Neuron (in vitro differentiated cells): Measurements from ENCODE around the gene UGT1A4.

Source experiments
- H2AFZ ChIP-seq: one replicate; pipeline ENCODE4 v1.6.1; 2013; ENCODE audit warnings: low read depth, mild to moderate bottlenecking, inconsistent platforms, low read length, moderate library complexity
- H3K27me3 ChIP-seq: one replicate; pipeline ENCODE4 v1.6.1; 2013; ENCODE audit warnings: low read length; ENCODE audit not compliant: insufficient read depth
- H3K36me3 ChIP-seq: one replicate; pipeline ENCODE4 v1.6.1; 2013; ENCODE audit warnings: low read length; ENCODE audit not compliant: insufficient read depth
- H3K4me1 ChIP-seq: one replicate; pipeline ENCODE4 v1.6.1; 2013; ENCODE audit warnings: low read length; ENCODE audit not compliant: insufficient read depth
- H3K4me3 ChIP-seq: 2 replicates; pipeline ENCODE4 v1.5.1; 2013; ENCODE audit warnings: mild to moderate bottlenecking, low read length, moderate library complexity
- H3K9me3 ChIP-seq: one replicate; pipeline ENCODE4 v1.6.1; 2013; ENCODE audit warnings: low read length

Gene UGT1A4

DNA sequence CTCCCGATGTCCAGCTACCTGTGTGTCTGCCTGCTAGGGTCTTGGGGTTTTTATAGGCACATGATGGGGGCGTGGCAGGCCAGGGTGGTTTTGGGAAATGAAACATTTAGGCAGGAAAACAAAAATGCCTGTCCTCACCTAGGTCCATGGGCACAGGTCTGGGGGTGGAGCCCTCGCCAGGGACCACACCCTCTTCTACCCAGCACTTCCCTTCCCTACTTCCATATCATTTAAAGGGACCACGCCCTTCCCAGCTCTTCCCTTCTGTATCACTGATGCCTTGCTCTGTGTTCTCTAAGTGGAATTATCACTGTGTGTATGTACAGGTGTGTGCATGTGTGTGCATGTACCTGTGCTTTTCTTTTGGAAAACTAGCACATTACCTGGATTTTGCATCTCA, 47.9 kb downstream of the UGT1A4 start:
- H3K4me1 ChIP-seq = peaks cover 15% of the 10 kb centered on the region
- no peaks in the 10 kb centered on the region for H3K36me3 ChIP-seq
- H2AFZ ChIP-seq = no peak overlapping the region
- peaks cover 5% of the 10 kb centered on the region for H3K9me3 ChIP-seq
- H3K27me3 ChIP-seq = no peaks in the 10 kb centered on the region
- H3K4me3 ChIP-seq = no peak overlapping the region

DNA sequence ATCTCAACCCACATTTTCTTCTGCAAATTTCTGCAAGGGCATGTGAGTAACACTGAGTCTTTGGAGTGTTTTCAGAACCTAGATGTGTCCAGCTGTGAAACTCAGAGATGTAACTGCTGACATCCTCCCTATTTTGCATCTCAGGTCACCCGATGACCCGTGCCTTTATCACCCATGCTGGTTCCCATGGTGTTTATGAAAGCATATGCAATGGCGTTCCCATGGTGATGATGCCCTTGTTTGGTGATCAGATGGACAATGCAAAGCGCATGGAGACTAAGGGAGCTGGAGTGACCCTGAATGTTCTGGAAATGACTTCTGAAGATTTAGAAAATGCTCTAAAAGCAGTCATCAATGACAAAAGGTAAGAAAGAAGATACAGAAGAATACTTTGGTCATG, 49.5 kb downstream of the UGT1A4 start:
- Histone ChIP-seq H3K4me1 (peaks cover 15% of the 10 kb centered on the region), H3K9me3 (peaks cover 5% of the 10 kb centered on the region), H3K4me3 (peak overlapping the region; percentile 16), H3K27me3 (no peaks in the 10 kb centered on the region), H3K36me3 (no peaks in the 10 kb centered on the region), H2AFZ (peak overlapping the region; percentile 27)

DNA sequence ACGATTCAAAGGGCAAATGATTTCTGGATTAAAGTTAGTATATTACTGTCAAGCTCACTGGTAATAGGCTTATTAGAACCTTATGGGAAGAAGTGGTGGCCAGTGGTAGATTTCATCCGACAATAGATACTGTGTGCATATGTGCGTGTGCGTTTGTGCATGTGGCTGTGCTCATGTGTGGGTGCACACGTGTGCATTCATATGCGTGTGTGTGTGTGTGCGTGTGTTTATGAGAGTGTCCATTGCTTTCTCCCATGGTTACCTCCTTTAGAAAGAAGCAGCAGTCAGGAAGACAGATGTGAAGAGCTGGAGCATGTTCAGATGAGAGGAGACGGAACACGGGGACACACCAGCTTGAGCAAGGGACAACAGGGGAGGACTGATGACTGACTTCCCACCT, 50.7 kb downstream of the UGT1A4 start:
- peaks cover 5% of the 10 kb centered on the region for H3K9me3 ChIP-seq
- no peak overlapping the region for H3K4me3 ChIP-seq
- no peaks in the 10 kb centered on the region for H3K27me3 ChIP-seq
- no peaks in the 10 kb centered on the region for H3K36me3 ChIP-seq
- no peak overlapping the region for H2AFZ ChIP-seq
- peaks cover 15% of the 10 kb centered on the region for H3K4me1 ChIP-seq

DNA sequence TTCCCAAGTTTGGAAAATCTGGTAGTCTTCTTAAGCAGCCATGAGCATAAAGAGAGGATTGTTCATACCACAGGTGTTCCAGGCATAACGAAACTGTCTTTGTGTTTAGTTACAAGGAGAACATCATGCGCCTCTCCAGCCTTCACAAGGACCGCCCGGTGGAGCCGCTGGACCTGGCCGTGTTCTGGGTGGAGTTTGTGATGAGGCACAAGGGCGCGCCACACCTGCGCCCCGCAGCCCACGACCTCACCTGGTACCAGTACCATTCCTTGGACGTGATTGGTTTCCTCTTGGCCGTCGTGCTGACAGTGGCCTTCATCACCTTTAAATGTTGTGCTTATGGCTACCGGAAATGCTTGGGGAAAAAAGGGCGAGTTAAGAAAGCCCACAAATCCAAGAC, 53.6 kb downstream of the UGT1A4 start:
- Histone ChIP-seq H3K36me3 (no peaks in the 10 kb centered on the region), H3K4me3 (no peak overlapping the region), H3K9me3 (peaks cover 15% of the 10 kb centered on the region), H3K4me1 (peaks cover 10% of the 10 kb centered on the region), H3K27me3 (no peaks in the 10 kb centered on the region), H2AFZ (no peak overlapping the region)

DNA sequence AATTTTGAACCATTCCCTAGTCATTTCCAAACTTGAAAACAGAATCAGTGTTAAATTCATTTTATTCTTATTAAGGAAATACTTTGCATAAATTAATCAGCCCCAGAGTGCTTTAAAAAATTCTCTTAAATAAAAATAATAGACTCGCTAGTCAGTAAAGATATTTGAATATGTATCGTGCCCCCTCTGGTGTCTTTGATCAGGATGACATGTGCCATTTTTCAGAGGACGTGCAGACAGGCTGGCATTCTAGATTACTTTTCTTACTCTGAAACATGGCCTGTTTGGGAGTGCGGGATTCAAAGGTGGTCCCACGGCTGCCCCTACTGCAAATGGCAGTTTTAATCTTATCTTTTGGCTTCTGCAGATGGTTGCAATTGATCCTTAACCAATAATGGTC, 54.0 kb downstream of the UGT1A4 start:
- no peak overlapping the region for H3K4me3 ChIP-seq
- peaks cover 17% of the 10 kb centered on the region for H3K9me3 ChIP-seq
- H2AFZ ChIP-seq = no peak overlapping the region
- no peaks in the 10 kb centered on the region for H3K27me3 ChIP-seq
- H3K4me1 ChIP-seq = peaks cover 6% of the 10 kb centered on the region
- H3K36me3 ChIP-seq = no peaks in the 10 kb centered on the region

DNA sequence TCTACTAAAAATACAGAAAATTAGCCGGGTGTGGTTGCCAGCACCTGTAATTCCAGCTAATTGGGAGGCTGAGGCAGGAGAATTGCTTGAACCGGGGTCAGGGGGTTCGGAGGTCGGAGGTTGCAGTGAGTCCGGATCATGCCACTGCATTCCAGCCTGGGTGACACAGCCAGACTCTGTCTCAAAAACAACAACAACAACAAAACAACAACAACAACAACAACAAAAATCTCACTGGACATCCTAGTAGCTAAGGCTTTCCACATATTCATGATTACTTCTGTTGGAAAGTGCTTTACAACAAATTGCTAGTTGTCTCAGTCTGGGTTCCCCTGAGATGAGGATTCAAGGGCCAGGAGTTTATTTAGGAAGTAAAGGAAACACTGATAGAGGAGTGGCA, 55.3 kb downstream of the UGT1A4 start:
- H3K9me3 ChIP-seq = peaks cover 17% of the 10 kb centered on the region
- no peaks in the 10 kb centered on the region for H3K27me3 ChIP-seq
- H3K36me3 ChIP-seq = no peaks in the 10 kb centered on the region
- no peak overlapping the region for H3K4me3 ChIP-seq
- H2AFZ ChIP-seq = no peak overlapping the region
- H3K4me1 ChIP-seq = no peaks in the 10 kb centered on the region

DNA sequence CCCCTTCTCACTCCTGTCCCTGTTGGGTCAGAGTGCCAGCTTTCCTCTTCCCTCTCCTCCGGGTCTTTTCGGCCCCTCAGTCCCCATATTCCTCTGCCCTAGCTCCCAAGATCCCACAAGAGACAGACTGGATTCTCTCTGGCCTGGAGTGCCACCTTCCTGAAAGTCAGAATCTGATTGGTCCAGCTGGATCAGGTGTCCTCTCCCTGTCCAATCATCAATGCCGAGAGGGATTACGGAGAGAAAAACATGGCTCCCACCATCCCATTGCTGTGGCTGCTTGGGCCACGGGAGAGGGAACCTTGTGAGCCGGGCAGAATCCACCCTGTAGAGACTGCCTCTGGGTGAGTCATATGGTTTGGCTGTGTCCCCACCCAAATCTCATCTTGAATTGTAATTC, 56.9 kb downstream of the UGT1A4 start:
- H3K9me3 ChIP-seq = peaks cover 12% of the 10 kb centered on the region
- no peaks in the 10 kb centered on the region for H3K4me1 ChIP-seq
- H3K27me3 ChIP-seq = no peaks in the 10 kb centered on the region
- H2AFZ ChIP-seq = no peak overlapping the region
- H3K4me3 ChIP-seq = no peak overlapping the region
- no peaks in the 10 kb centered on the region for H3K36me3 ChIP-seq

DNA sequence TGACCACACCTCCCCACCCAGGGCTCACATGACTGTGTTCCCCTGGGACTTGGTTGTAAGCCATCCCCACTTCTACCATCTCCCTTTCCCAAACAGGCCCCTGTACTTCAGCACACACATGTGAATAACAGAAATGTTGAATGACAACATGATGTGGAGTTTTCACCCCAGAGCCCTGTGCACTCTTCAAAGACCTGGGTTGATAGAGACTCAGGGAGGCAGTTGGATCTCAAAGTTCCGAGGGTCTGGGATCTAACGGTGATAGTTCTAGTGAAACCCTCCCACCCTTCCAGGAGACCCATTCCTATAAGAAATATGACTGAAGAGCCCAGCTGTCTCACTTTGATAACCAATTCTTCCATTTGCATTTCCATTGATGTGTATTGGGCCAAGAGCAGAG, 59.5 kb downstream of the UGT1A4 start, which contains the start of gene MROH2A:
TSS of gene MROH2A (plus strand) at position 301 of the 400 bp plus-strand sequence. CDS start 1,029 bp downstream, outside the sequence.
- Histone ChIP-seq H2AFZ (no peak within 1 kb of the TSS), H3K4me3 (no peak within 1 kb of the TSS), H3K27me3 (no peaks in the 10 kb centered on the region), H3K36me3 (no peaks in the 10 kb centered on the region), H3K4me1 (no peaks in the 10 kb centered on the region), H3K9me3 (peaks cover 12% of the 10 kb centered on the region)

DNA sequence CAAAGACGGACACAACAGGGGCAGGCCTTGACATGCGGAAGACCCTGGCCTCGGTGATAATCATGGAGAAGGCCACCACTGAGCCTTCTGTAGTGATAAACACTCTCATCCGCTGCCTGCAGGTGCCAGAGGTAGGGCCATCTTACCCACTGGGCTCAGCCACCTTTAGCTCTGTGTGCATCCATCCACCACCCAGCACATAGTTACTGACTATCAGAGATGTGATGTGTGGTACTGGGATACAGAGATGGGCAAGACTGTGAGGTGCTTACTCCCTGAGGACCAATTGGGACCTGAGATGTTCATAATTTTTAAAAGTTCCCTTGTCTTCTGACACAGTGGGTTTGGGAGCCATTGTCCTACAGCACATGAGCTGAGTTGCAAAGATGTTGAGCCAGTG, 61.2 kb downstream of the UGT1A4 start:
- H3K27me3 ChIP-seq = no peaks in the 10 kb centered on the region
- no peaks in the 10 kb centered on the region for H3K36me3 ChIP-seq
- H3K4me1 ChIP-seq = no peaks in the 10 kb centered on the region
- H2AFZ ChIP-seq = no peak overlapping the region
- no peak overlapping the region for H3K4me3 ChIP-seq
- peaks cover 12% of the 10 kb centered on the region for H3K9me3 ChIP-seq

DNA sequence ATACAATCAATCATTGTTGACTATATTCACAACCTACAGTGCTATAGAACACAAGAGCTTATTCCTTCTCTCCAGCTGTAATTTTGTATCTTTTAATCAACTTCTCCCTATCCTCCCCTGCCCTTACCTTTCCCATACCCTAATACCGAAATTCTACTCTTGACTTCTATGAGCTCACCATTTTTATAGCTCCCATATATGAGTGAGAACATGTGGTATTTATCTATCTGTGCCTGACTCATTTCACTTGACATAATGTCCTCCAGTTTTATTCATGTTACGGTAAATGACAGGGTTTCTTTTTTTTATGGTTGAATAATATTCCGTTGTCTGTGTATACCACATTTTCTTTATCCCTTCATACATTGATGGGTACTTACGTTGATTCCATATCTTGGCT, 62.2 kb downstream of the UGT1A4 start:
- no peak overlapping the region for H2AFZ ChIP-seq
- H3K36me3 ChIP-seq = no peaks in the 10 kb centered on the region
- peaks cover 4% of the 10 kb centered on the region for H3K9me3 ChIP-seq
- no peak overlapping the region for H3K4me3 ChIP-seq
- no peaks in the 10 kb centered on the region for H3K27me3 ChIP-seq
- H3K4me1 ChIP-seq = no peaks in the 10 kb centered on the region

DNA sequence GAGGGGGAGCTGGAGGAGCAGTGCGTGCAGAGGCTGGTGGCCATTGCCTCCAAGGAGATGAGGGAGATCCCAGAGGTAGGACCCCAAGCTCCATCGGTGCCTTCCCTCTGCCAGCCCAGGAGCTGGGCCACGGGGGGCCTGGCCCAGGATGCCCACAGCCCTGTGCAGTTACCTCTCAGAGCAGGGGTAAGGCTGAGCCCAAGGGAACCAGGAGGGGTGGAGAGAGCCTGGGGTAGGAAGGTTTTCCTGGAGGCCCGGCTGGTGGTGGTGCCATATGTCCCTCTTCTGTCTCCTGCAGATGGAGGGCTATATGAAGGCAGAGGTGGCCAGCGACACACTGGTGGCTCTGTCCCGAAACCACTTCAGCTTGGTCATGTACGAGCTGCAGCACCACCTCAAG, 71.0 kb downstream of the UGT1A4 start:
- H3K36me3 ChIP-seq = no peaks in the 10 kb centered on the region

DNA sequence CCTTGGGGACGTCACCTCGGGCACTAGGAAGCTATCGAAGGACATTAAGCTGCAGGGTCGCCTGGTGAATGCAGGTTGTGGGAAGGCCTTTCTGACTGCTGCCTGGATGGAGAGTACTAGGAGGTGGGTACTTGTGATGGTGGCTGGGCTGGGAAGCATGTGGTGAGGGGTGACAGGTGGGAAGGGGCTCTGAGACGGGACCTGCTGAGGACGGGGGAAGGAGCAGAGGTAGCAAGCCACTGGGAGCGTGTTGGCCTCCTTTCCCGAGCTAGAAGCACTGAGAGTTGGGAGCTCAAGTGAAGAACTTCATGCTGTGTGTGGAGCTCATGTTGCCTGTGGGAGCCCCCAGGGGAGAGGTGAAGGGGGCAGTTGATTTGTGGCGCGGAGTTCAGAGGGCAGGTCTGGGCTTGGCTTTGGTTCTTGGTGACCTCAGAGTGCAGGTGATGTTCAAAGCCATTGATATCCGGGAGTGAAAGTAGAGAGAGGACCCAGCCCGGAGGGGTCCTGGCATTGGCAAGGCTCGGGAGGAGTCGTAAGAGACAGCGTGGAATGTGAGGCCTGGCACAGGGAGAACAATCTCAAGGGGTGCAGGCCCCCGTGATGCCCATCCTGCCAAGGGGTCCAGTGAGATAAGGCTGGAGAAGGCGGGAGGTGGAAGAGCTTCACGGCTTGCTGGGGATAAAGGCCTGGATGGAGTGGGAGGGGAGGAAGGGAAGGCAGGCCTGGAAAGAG, 72.8 kb downstream of the UGT1A4 start:
- no peaks in the 10 kb centered on the region for H3K9me3 ChIP-seq
- no peak overlapping the region for H2AFZ ChIP-seq
- H3K36me3 ChIP-seq = no peaks in the 10 kb centered on the region
- H3K4me3 ChIP-seq = no peak overlapping the region
- peaks cover 3% of the 10 kb centered on the region for H3K27me3 ChIP-seq
- no peaks in the 10 kb centered on the region for H3K4me1 ChIP-seq

More for the DNA sequence above, 71.0 kb downstream of the UGT1A4 start:
- no peak overlapping the region for H3K4me3 ChIP-seq
- peaks cover 3% of the 10 kb centered on the region for H3K9me3 ChIP-seq
- H3K27me3 ChIP-seq = peaks cover 3% of the 10 kb centered on the region
- H2AFZ ChIP-seq = no peak overlapping the region
- H3K4me1 ChIP-seq = no peaks in the 10 kb centered on the region

DNA sequence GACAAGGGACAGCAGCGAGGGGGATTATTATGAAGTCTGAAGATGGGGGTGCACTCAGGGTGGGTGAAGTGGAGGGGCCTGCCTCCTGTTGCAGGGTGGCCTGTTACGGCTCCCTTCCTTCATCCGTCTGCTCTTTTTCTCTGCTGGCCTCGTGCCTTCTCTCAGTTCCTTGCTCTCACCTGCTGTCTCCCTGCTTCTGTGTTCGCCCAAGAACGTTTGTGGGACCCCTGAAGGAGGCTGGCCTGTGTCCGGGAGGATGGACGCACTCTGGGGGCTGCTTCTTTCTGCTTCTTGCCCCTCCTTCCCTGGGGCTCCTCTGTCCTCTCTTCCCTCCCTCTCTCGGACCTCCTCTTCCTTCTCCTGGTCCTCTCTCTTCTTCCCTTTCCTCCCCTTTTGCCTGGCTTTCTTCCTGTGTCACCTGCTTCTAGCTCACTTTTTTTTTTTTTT, 73.4 kb downstream of the UGT1A4 start:
- Histone ChIP-seq H3K27me3 (peaks cover 3% of the 10 kb centered on the region), H2AFZ (no peak overlapping the region), H3K36me3 (no peaks in the 10 kb centered on the region), H3K9me3 (no peaks in the 10 kb centered on the region), H3K4me1 (no peaks in the 10 kb centered on the region), H3K4me3 (no peak overlapping the region)

DNA sequence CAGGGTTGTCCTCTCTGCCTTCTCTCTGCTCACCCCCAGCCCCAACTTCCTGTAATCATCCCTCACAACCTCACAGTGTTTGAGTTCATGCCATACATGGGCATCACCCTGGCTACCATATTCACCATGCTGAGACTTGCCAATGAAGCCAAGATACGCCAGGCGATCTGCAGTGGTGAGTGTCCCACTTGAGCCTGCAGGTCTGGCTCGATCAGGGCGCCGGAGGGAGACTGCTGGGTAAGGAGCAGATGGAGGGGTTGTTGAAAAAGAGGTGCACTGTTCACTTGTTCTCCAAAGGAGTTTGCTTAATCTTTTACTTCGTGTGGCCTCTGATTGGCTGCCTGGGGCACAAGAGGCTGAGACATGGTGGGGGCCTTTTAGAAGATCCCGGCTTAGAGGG, 74.2 kb downstream of the UGT1A4 start:
- Histone ChIP-seq H2AFZ (no peak overlapping the region), H3K4me3 (no peak overlapping the region), H3K36me3 (no peaks in the 10 kb centered on the region), H3K9me3 (no peaks in the 10 kb centered on the region), H3K4me1 (no peaks in the 10 kb centered on the region), H3K27me3 (peaks cover 3% of the 10 kb centered on the region)
